Skeletal muscle tissue (tissue), 4 donors: ENCODE data around the gene NAP1L1. TPM values are rescaled to one million over a fixed set of nuclear protein-coding genes. Genes with fewer than 3 reads are reported as not detected.

Source experiments
- H3K27ac ChIP-seq: one replicate; pipeline ENCODE4 v1.7.0; 2013; ENCODE audit warnings: mild to moderate bottlenecking, low read depth, low read length, inconsistent platforms
- H3K27me3 ChIP-seq, 3 donors: one replicate each; pipeline ENCODE4 v1.7.0; 2013; ENCODE audit warnings: low read length in 3 of 3; ENCODE audit not compliant: control insufficient read depth in 3 of 3, insufficient read depth in 3 of 3
- H3K36me3 ChIP-seq, 3 donors: one replicate each; pipeline ENCODE4 v1.7.0; 2013; ENCODE audit warnings: low read length in 3 of 3; ENCODE audit not compliant: control insufficient read depth in 3 of 3, insufficient read depth in 3 of 3
- H3K4me1 ChIP-seq, 3 donors: one replicate each; pipeline ENCODE4 v1.7.0; 2013; ENCODE audit warnings: low read length in 3 of 3, mild to moderate bottlenecking in 3 of 3; ENCODE audit not compliant: control insufficient read depth in 3 of 3, insufficient read depth in 3 of 3
- H3K4me3 ChIP-seq, 3 donors: one replicate each; pipeline ENCODE4 v1.7.0; 2013; ENCODE audit warnings: low read length in 3 of 3
- H3K9ac ChIP-seq, 3 donors: one replicate each; pipeline ENCODE4 v1.7.0; 2013; ENCODE audit warnings: low read length in 3 of 3, mild to moderate bottlenecking in 3 of 3, moderate library complexity in 2 of 3, low read depth in 1 of 3
- H3K9me3 ChIP-seq, 3 donors: one replicate each; pipeline ENCODE4 v1.7.0; 2013; ENCODE audit warnings: low read length in 3 of 3; ENCODE audit not compliant: control insufficient read depth in 3 of 3
- total RNA-seq: library from RNA; depleted of rRNA; stranded (reverse); fragments of >200 nt; gene quantifications from one replicate; pipeline ENCODE4 v1.2.3, GENCODE V29; 2014
- donor health status: Osteomylitis.

NAP1L1 gene
- total RNA-seq, 1 donor from 2014 or later, result 130 TPM

DNA sequence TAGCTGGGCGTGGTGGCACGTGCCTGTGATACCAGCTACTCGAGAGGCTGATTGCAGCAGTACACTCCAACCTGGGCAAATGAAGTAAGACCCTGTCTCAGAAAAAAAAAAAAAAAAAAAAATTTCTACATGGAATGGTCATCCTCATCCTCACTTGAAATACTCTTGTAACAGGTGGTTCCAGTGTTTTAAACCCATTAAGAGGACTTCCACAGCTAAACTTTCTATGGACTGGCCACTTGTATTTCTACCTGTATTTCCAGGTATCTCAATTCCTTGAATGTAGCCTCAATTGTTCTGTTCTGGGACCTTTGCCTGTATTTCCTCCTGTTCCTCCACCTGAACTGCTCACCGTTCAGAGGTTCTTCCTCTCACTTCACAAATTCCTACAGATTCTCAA lies 41.1 kb downstream of the NAP1L1 start:
- Histone ChIP-seq H3K4me1 (no peaks in the 10 kb centered on the region), H3K4me3 (no peak overlapping the region), H3K27me3 (no peaks in the 10 kb centered on the region), H3K36me3 (peaks cover 0 to 4% (median 0%) of the 10 kb centered on the region in 3 donors), H3K9ac (no peak overlapping the region), H3K27ac (no peak overlapping the region), H3K9me3 (no peaks in the 10 kb centered on the region)

DNA sequence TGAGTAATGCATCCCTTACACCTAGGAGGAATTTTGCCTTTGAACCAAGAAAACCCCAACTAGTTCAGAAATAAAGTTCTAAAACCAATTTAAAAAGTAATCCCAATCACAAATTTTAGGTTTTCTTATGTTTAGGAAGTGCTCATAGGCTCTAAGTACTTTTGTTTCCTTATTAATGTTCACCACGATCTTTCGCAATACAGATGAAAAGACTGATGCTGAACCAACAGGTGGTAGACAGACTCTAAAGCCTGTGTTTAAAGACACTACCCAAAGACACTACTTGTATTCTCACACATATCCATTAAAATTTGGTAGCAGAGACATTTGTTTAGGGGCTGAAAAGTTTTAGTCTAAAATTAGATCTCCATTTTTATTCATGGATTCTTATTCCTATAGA lies 42.3 kb downstream of the NAP1L1 start:
- no peaks in the 10 kb centered on the region for H3K9me3 ChIP-seq
- no peak overlapping the region for H3K4me3 ChIP-seq
- H3K36me3 ChIP-seq, result peaks cover 0 to 4% (median 0%) of the 10 kb centered on the region in 3 donors
- H3K27me3 ChIP-seq, result no peaks in the 10 kb centered on the region
- no peak overlapping the region for H3K9ac ChIP-seq
- H3K4me1 ChIP-seq, result no peaks in the 10 kb centered on the region
- H3K27ac ChIP-seq, result no peak overlapping the region

DNA sequence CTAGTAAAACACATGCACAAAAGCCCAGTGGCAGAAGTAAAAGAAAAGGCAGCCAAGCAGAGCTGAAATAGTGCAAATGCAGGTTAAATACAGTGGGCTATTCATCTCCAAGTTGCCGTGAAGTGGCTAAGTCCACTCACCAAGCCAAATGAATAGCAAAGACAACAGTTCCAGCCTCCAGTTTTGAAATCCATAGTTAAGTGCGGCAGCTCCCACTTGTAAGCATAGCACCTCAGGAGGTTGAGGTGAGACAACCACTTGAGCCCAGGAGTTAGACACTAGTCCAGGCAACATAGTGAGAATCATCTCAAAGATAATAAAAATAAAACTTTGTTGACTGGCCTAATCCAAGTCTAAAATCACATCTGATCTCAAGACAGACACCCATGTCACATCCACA lies 43.1 kb downstream of the NAP1L1 start:
- H3K9ac ChIP-seq, result no peak overlapping the region
- no peaks in the 10 kb centered on the region for H3K27me3 ChIP-seq
- no peaks in the 10 kb centered on the region for H3K9me3 ChIP-seq
- no peak overlapping the region for H3K4me3 ChIP-seq
- H3K27ac ChIP-seq, result no peak overlapping the region
- peaks cover 0 to 4% (median 0%) of the 10 kb centered on the region in 3 donors for H3K36me3 ChIP-seq
- H3K4me1 ChIP-seq, result no peaks in the 10 kb centered on the region

DNA sequence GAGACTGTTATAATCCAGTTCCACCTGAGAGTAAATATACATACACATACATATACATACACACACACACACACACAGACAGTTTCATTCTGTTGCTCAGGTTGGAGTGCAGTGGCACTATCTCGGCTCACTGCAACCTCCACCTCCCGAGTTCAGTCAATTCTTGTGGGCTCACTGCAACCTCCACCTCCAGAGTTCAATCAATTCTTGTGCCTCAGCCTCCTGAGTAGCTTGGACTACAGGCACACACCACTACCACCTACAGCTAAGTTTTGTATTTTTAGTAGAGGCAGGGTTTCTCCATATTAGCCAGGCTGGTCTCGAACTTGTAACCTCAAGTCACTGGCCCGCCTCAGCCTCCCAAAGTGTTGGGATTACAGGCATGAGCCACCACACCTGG lies 44.0 kb downstream of the NAP1L1 start:
- no peaks in the 10 kb centered on the region for H3K4me1 ChIP-seq
- H3K36me3 ChIP-seq, result peaks cover 0 to 4% (median 0%) of the 10 kb centered on the region in 3 donors
- no peak overlapping the region for H3K27ac ChIP-seq
- no peaks in the 10 kb centered on the region for H3K9me3 ChIP-seq
- no peaks in the 10 kb centered on the region for H3K27me3 ChIP-seq
- no peak overlapping the region for H3K4me3 ChIP-seq
- no peak overlapping the region for H3K9ac ChIP-seq

DNA sequence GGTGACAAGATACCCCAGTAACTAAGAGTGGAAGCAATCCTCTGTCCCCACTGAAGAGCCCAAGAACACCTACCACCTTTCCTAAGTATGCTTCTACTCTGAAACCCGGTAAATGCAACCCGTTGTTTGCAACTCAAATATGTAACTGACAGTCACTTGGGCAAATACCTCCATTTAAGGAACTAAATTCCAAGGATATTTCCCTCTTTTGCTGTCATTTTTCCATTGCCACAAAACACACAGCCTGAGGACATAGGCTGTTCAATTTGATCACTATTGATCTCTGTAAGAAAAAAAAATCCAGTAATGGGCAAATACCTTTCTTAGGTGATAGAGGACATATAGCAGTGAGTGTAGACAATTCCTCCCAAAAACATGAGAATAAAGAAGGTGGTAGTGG lies 46.3 kb downstream of the NAP1L1 start:
- no peak overlapping the region for H3K27ac ChIP-seq
- no peaks in the 10 kb centered on the region for H3K9me3 ChIP-seq
- H3K4me1 ChIP-seq, result no peaks in the 10 kb centered on the region
- H3K4me3 ChIP-seq, result no peak overlapping the region
- H3K27me3 ChIP-seq, result no peaks in the 10 kb centered on the region
- no peak overlapping the region for H3K9ac ChIP-seq
- no peaks in the 10 kb centered on the region for H3K36me3 ChIP-seq

DNA sequence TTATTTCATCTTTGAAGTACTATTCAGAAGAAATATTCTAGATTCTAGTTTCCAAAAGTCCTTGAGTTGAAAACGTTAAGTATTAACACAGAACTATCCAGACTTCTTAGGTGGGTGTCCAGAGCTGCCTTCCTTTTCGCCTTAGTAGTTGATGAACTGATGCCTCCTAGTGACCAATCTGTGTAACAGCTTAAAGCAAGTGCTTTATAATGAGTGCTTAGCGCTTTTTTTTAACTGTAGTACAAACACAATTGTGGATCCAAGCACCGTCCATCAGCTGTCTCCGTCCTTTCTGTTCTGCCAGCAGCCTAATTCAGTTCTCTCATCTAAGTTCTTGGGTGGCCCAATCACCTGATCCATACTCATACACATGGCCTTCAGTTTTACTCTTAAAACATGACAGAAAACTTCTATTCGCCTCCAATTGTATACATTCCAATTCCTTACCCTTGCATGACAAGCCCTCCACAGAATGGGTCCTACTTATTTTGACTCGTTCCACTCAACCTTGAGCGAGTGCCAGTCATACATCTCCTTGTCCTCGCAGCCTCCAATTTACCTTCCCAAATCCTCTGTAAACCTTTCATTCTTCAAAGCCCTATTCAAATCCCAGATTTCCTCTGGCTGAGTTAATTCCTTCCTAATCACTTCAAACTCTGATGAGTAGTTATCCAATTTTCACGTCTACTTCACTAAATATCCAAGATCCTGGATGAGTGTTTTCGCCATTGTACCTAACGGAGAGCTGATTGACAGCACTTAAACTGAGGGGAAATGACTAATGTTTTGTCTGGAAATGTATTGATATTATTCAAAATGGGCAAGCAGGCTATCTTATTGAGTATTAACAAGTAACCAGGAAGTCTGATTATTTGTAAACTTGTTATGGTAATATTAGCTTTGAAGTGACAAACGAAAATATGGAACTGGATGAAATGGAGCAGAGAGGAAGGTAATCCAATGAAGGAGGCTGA lies 47.1 kb downstream of the NAP1L1 start:
- Histone ChIP-seq H3K36me3 (no peaks in the 10 kb centered on the region), H3K4me3 (no peak overlapping the region), H3K27me3 (no peaks in the 10 kb centered on the region), H3K27ac (no peak overlapping the region), H3K4me1 (peaks cover 4 to 6% (median 5%) of the 10 kb centered on the region in 3 donors), H3K9me3 (no peaks in the 10 kb centered on the region), H3K9ac (no peak overlapping the region)

DNA sequence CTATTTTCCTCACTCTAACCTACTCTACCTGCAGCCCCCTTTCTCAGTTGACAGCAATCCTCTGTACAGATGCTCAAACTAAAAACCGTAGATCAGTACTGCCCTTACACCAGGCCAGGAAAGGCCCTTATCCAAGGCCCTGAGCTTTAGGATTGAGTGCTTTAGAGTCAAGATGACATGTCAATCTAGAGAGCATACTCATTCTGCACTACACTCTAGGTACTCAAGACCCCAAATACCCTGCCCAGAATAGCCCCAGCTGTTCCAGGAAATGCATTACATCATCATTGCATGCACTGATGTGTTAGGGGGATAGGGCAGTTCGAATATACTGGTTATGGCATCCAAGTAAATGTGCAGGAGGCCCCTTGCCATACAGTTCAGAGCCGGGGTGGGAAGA lies 49.4 kb downstream of the NAP1L1 start:
- peaks cover 0 to 7% (median 6%) of the 10 kb centered on the region in 3 donors for H3K27me3 ChIP-seq
- peaks cover 15 to 21% (median 16%) of the 10 kb centered on the region in 3 donors for H3K4me1 ChIP-seq
- no peak overlapping the region for H3K4me3 ChIP-seq
- H3K9ac ChIP-seq, result no peak overlapping the region
- no peaks in the 10 kb centered on the region for H3K36me3 ChIP-seq
- no peak overlapping the region for H3K27ac ChIP-seq
- H3K9me3 ChIP-seq, result no peaks in the 10 kb centered on the region

DNA sequence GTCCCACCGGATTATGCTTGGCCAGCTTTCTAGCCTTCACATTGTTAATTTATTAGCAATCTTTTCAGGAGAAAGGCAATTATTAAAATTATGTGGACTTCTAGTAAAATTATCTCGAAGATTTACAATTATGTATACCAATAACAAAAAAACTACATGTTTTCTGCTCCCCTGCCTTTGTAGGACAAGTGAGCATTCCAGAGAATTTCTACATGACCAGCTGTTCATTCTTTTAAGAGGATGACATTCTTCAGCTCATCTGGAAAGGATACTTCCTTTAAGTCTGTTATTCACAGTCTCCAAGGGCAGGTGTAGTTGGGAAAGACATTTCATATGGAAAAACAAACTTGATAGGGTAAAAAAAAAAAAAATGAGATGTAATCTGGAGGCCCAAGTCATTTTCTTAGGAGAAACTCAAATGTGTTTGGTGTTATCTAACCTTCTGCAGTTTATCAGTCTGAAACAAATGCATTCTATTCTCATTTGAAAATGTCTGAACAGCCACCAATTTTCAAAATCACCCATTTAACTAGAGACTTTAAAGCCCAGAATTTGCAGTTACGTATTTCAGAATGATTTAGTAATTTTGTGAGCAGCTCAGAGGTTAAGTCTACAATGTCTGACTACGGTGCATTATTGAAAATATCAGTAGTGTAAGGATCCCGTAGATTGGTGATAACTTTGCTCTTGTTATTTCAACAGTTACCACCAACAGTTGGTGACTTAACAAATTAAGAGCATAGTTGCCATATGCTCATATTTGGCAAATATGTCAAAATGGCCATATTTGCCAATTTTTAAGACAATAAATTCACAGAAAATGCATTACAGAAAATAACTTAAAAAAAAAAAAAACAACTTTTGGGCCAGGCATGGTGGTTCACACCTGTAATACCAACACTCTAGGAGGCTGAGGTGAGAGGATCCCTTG lies 51.1 kb downstream of the NAP1L1 start:
- Histone ChIP-seq H3K27ac (peak overlapping the region; percentile 92), H3K9me3 (no peaks in the 10 kb centered on the region), H3K9ac (peak overlapping the region in 1 of 3 donors; percentile 88), H3K4me3 (peak overlapping the region in 2 of 3 donors; percentile 77 to 88), H3K4me1 (peaks cover 16 to 25% (median 23%) of the 10 kb centered on the region in 3 donors), H3K36me3 (no peaks in the 10 kb centered on the region), H3K27me3 (peaks cover 0 to 19% (median 14%) of the 10 kb centered on the region in 3 donors)

DNA sequence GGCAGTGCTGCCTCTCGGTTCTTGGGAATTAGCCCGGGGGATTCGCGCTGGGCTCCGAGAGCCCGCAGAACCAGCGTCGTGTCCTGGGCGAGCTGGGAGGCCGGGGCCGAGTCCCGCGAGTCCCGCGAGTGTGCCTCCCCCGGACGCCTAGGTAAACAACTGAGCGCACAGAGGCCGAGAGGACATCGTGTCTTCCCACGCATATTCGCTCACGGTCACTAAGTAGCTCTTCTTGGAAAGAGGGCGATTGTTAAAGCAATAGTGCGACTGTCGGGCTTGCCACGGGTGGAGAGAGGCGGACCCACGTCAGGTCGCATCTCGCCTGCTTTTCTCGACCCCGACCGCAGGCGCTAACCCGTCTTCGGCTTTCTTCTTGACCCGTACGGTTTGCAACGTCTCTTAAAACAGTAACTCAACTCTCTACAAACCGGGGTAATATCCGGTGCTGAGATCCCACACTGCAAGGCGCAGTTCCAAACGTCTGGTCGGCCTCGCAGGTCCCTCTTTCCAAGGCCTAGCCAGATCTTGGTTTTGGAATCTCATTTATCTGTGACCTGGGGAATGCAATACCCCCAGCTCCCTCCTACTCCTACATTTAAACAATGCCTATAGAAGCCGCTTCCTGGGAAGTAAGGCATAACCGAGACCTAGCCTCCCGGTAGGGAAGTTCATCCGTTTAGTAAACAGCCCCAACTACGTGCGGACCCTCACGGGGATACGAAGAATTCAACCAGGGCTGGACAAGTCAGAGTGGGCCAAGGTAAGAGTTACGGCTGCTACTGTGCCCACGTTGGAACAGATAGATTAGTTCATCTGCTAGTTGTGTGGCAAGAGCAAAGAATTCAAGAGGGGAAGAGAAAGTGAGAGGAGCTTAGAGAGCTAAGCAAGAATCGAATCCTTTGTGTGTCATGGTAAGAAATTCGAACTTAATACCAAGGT lies 52.2 kb downstream of the NAP1L1 start:
- peaks cover 16 to 25% (median 24%) of the 10 kb centered on the region in 3 donors for H3K4me1 ChIP-seq
- H3K4me3 ChIP-seq, result peak overlapping the region; percentile 77 to 88 (median 88)
- peak overlapping the region; percentile 88 for H3K9ac ChIP-seq
- no peaks in the 10 kb centered on the region for H3K9me3 ChIP-seq
- peaks cover 0 to 22% (median 14%) of the 10 kb centered on the region in 3 donors for H3K27me3 ChIP-seq
- H3K27ac ChIP-seq, result peak overlapping the region; percentile 92
- no peaks in the 10 kb centered on the region for H3K36me3 ChIP-seq
